A549 (cell line): ENCODE results near the gene MED9.

Experiments used
- CEBPB ChIP-seq, 2 experiments: fragments of >200 bp in 1 of 2; sonication (Bioruptor Twin) in 1 of 2; formaldehyde crosslinking in 1 of 2; IDR thresholded peaks; 2 replicates each; pipeline ENCODE4 v1.6.1; 2012 to 2016
- CTCF ChIP-seq: fragments of >200 bp; sonication (Bioruptor Twin); formaldehyde crosslinking; IDR thresholded peaks from 3 replicates; pipeline ENCODE4 v1.5.1; 2016
- HMGXB4 ChIP-seq: fragments of 250-450 bp; sonication (Bioruptor Pico); IDR thresholded peaks from 2 replicates; pipeline ENCODE4 v1.5.0; 2021; ENCODE audit warnings: mild to moderate bottlenecking, moderate library complexity, borderline replicate concordance
- HOXA7 ChIP-seq: fragments of 250-450 bp; sonication (Bioruptor Pico); IDR thresholded peaks from 2 replicates; pipeline ENCODE4 v1.5.0; 2020; ENCODE audit warnings: mild to moderate bottlenecking, moderate library complexity
- KDM1A ChIP-seq: fragments of 200-600 bp; sonication (generic); IDR thresholded peaks from 2 replicates; pipeline ENCODE4 v1.6.1; 2016; ENCODE audit warnings: low read depth, mild to moderate bottlenecking
- MAX ChIP-seq: IDR thresholded peaks from 2 replicates; pipeline ENCODE4 v1.6.1; 2012
- MAZ ChIP-seq: fragments of 150-350 bp; IDR thresholded peaks from 2 replicates; pipeline ENCODE4 v1.6.1; 2014; ENCODE audit warnings: antibody characterized with exemption, low read depth, low read length, borderline replicate concordance
- POLR2AphosphoS2 ChIP-seq: conservative IDR thresholded peaks from 2 replicates; pipeline ENCODE4 v1.6.1; 2012; ENCODE audit warnings: low read length, improper control_type of control experiment, inconsistent platforms

DNA sequence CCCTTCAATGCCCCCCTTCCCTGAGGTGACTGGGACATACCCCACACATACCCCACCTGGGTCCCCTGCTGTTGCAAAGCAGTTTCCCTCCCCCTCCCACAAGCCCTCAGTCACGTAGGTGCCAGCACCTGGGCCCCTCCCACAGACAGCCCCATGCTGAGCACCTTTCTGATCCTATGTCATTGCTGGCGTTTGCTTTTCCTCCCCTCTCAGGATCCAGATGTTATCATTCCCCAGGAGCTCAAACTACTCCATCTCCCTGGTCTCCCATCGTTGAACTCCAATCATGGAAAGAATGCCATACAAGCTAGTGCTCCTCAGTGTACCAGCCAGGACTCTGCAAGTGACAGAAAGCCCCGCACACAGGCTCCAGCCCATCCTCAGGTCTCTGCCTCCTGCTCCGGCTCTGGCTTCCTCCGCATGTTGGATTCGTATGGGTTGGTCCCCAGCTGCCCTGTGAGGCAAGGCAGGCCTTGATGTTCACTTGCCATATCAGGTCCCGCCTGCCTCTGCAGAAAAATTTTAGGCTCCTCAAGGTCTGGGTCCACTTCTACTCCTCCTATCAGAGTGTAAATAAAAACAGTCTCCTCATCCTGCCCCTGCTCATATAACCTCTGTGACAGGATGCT lies 31.4 kb upstream of the MED9 start:
- no peak for TF ChIP-seq HOXA7
- TF ChIP-seq MAX, result no peak
- TF ChIP-seq CTCF, result no peak
- TF ChIP-seq MAZ, result no peak
- TF ChIP-seq CEBPB (IDR thresholded peaks at IDR 0.05), result no peak
- TF ChIP-seq POLR2AphosphoS2, result no peak
- no peak for TF ChIP-seq KDM1A
- no peak for TF ChIP-seq HMGXB4 (CRISPR knock-in tag)
